ENCODE measurements around the gene MIA. TPM values are rescaled to one million over a fixed set of nuclear protein-coding genes. Genes with fewer than 3 reads are reported as not detected.

The MIA gene
- total and polyA plus RNA-seq, 3 experiments from 2014 or later = 0.89 to 1.1 TPM; not detected in 1

GRCh38 chr19:40797963-40798682, 22.8 kb downstream of the MIA start:
- Mint-ChIP-seq H3K4me1 (peaks cover 33 to 48% (median 39%) of the 10 kb centered on the region in 3 donors), H3K9me3 (no peaks in the 10 kb centered on the region), H3K27me3 (no peaks in the 10 kb centered on the region), H3K4me3 (peak overlapping the region; percentile 90 to 99 (median 97)), H3K36me3 (peaks cover 0 to 48% (median 2%) of the 10 kb centered on the region in 3 donors), H3K27ac (peak overlapping the region; percentile 98 to 100 (median 100))
- Histone ChIP-seq H3K4me1 (ENCODE audit: insufficient read depth, low read length) (peaks cover 41% of the 10 kb centered on the region), H3K36me3 (ENCODE audit: insufficient read depth, low read length) (peaks cover 8% of the 10 kb centered on the region), H3K9me3 (ENCODE audit: low read length) (no peaks in the 10 kb centered on the region), H3K27me3 (ENCODE audit: insufficient read depth, low read length, poor library complexity, severe bottlenecking) (no peaks in the 10 kb centered on the region), H3K27ac (ENCODE audit: low read depth, low read length) (peak overlapping the region; percentile 93), H3K4me3 (ENCODE audit: low read length) (peak overlapping the region; percentile 66)
- ChIA-PET CTCF (interaction anchor here (1.0 to 3.1 kb wide), 9 partner anchors 9 to 135 kb away, joined by 3 to 38 read pairs (median 9); partner anchors contain the start of genes ACTMAP, RAB4B and SNRPA), POLR2A (interaction anchor here (0.8 to 3.9 kb wide), 16 partner anchors 9 to 1362 kb away, joined by 3 to 72 read pairs (median 5); partner anchors contain the start of genes ACTMAP, BLVRB, COQ8B and ITPKC)
- DNase-seq = peak; percentile 54 to 85 (median 62)

GRCh38 chr19:40798683-40799557, 23.6 kb downstream of the MIA start, which contains the start of gene EGLN2:
Gene EGLN2, plus strand, starts transcription at chr19:40799191. Its CDS starts 1,382 bp downstream, at chr19:40800573.
- POLR2A ChIA-PET = interaction anchor here (0.6 to 3.9 kb wide), 17 partner anchors 8 to 1363 kb away, joined by 3 to 72 read pairs (median 5); partner anchors contain the start of genes ACTMAP, BLVRB, COQ8B and ITPKC
- no peaks in the 10 kb centered on the region for H3K9me3 ChIP-seq (ENCODE audit: low read length)
- peak; percentile 100 for DNase-seq
- H3K27me3 Mint-ChIP-seq = no peaks in the 10 kb centered on the region
- H3K36me3 Mint-ChIP-seq = peaks cover 0 to 54% (median 2%) of the 10 kb centered on the region in 3 donors
- H3K4me3 Mint-ChIP-seq = peak within 1 kb of the TSS; percentile 94 to 99 (median 98)
- no peaks in the 10 kb centered on the region for H3K9me3 Mint-ChIP-seq
- H3K4me1 ChIP-seq (ENCODE audit: insufficient read depth, low read length) = peaks cover 49% of the 10 kb centered on the region
- H3K27ac Mint-ChIP-seq = peak within 1 kb of the TSS; percentile 98 to 100 (median 100)
- CTCF ChIA-PET = interaction anchor here (1.0 to 3.1 kb wide), 9 partner anchors 9 to 136 kb away, joined by 3 to 38 read pairs (median 9); partner anchors contain the start of genes ACTMAP, RAB4B and SNRPA
- H3K4me1 Mint-ChIP-seq = peaks cover 41 to 56% (median 47%) of the 10 kb centered on the region in 3 donors
- peak within 1 kb of the TSS; percentile 93 for H3K27ac ChIP-seq (ENCODE audit: low read depth, low read length)
- peak within 1 kb of the TSS; percentile 66 for H3K4me3 ChIP-seq (ENCODE audit: low read length)
- peaks cover 8% of the 10 kb centered on the region for H3K36me3 ChIP-seq (ENCODE audit: insufficient read depth, low read length)
- H3K27me3 ChIP-seq (ENCODE audit: insufficient read depth, low read length, poor library complexity, severe bottlenecking) = no peaks in the 10 kb centered on the region

DNA sequence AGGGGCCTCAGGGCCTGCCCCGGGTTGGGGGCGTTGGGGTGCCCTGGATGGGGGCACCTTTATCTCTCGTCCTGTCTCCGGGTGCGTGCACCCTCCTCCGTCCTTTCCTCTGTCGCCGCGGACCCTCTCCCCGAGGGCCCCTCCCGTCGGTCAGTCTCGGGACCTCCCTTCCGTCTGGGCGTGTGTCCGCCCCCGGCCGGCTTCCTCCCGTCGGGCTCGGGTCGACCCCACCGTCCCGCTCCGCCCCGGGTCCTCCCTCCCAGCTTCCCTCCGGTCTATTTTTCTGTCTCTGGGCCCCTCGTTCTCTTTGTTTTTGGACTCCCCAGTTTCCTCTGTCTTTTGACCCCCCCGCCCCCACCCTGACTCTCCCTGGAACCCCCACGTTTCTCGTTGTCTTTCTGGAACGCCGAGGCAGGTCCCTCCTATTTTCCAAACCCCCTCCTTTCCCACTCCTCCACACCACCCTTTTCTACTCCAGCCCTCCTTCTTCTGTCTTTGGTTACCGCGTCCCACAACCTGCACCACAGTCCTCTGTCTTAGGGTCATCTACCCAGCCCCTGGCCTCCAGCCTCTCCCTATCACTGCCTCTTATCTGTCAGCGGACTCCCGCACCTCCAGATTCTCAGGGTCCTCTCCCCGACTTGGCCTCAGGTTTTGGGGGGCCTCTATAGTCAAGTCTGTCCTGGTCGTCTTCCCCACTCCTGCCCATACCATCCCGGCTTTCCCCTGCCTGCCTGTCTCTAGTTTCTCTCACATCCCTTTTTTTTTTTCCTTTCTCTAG, 24.4 kb downstream of the MIA start:
- POLR2A ChIA-PET = interaction anchor here (0.6 to 3.9 kb wide), 9 partner anchors 7 to 471 kb away, joined by 3 to 72 read pairs (median 6); partner anchors contain the start of genes ACTMAP, COQ8B, ITPKC and RAB4B
- H3K4me3 ChIP-seq (ENCODE audit: low read length) = peak overlapping the region; percentile 66
- H3K27ac ChIP-seq (ENCODE audit: low read depth, low read length) = peak overlapping the region; percentile 81
- H3K4me3 Mint-ChIP-seq = peak overlapping the region; percentile 91 to 98 (median 95)
- peaks cover 8% of the 10 kb centered on the region for H3K36me3 ChIP-seq (ENCODE audit: insufficient read depth, low read length)
- no peaks in the 10 kb centered on the region for H3K27me3 ChIP-seq (ENCODE audit: insufficient read depth, low read length, poor library complexity, severe bottlenecking)
- H3K27ac Mint-ChIP-seq = peak overlapping the region; percentile 85 to 100 (median 95)
- CTCF ChIA-PET = interaction anchor here (1.9 to 2.5 kb wide), 2 partner anchors 19 to 22 kb away, joined by 9 to 38 read pairs; partner anchors contain the start of gene RAB4B
- H3K9me3 Mint-ChIP-seq = no peaks in the 10 kb centered on the region
- peaks cover 57% of the 10 kb centered on the region for H3K4me1 ChIP-seq (ENCODE audit: insufficient read depth, low read length)
- peaks cover 0 to 55% (median 2%) of the 10 kb centered on the region in 3 donors for H3K36me3 Mint-ChIP-seq
- H3K27me3 Mint-ChIP-seq = no peaks in the 10 kb centered on the region
- H3K4me1 Mint-ChIP-seq = peaks cover 49 to 65% (median 55%) of the 10 kb centered on the region in 3 donors
- DNase-seq = peak in 3 of 5 donors; percentile 20 to 59 (median 27)
- no peaks in the 10 kb centered on the region for H3K9me3 ChIP-seq (ENCODE audit: low read length)

DNA sequence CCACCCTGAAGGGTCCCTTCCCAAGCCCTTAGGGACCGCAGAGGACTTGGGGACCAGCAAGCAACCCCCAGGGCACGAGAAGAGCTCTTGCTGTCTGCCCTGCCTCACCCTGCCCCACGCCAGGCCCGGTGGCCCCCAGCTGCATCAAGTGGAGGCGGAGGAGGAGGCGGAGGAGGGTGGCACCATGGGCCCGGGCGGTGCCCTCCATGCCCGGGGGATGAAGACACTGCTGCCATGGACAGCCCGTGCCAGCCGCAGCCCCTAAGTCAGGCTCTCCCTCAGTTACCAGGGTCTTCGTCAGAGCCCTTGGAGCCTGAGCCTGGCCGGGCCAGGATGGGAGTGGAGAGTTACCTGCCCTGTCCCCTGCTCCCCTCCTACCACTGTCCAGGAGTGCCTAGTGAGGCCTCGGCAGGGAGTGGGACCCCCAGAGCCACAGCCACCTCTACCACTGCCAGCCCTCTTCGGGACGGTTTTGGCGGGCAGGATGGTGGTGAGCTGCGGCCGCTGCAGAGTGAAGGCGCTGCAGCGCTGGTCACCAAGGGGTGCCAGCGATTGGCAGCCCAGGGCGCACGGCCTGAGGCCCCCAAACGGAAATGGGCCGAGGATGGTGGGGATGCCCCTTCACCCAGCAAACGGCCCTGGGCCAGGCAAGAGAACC, 25.1 kb downstream of the MIA start:
- CTCF ChIA-PET = no interaction called here
- H3K36me3 Mint-ChIP-seq = peaks cover 0 to 57% (median 3%) of the 10 kb centered on the region in 3 donors
- peaks cover 8% of the 10 kb centered on the region for H3K36me3 ChIP-seq (ENCODE audit: insufficient read depth, low read length)

GRCh38 chr19:40800997-40801377, 25.7 kb downstream of the MIA start:
- H3K4me3 Mint-ChIP-seq = peak overlapping the region; percentile 91 to 98 (median 95)
- DNase-seq = peak in 1 of 5 donors; percentile 17
- Histone ChIP-seq H3K9me3 (ENCODE audit: low read length) (no peaks in the 10 kb centered on the region), H3K27ac (ENCODE audit: low read depth, low read length) (peak overlapping the region; percentile 77), H3K36me3 (ENCODE audit: insufficient read depth, low read length) (peaks cover 8% of the 10 kb centered on the region), H3K27me3 (ENCODE audit: insufficient read depth, low read length, poor library complexity, severe bottlenecking) (no peaks in the 10 kb centered on the region), H3K4me3 (ENCODE audit: low read length) (peak overlapping the region; percentile 66), H3K4me1 (ENCODE audit: insufficient read depth, low read length) (peaks cover 69% of the 10 kb centered on the region)
- peak overlapping the region; percentile 9 to 100 (median 78) for H3K27ac Mint-ChIP-seq
- H3K27me3 Mint-ChIP-seq = no peaks in the 10 kb centered on the region
- POLR2A ChIA-PET = interaction anchor here (0.6 to 3.9 kb wide), 3 partner anchors 23 to 82 kb away, joined by 4 to 72 read pairs (median 5); partner anchors contain the start of gene RAB4B
- H3K4me1 Mint-ChIP-seq = peaks cover 61 to 77% (median 67%) of the 10 kb centered on the region in 3 donors
- no peaks in the 10 kb centered on the region for H3K9me3 Mint-ChIP-seq
- peaks cover 0 to 60% (median 3%) of the 10 kb centered on the region in 3 donors for H3K36me3 Mint-ChIP-seq
- CTCF ChIA-PET = no interaction called here

More for the DNA sequence above, 25.1 kb downstream of the MIA start:
- Histone ChIP-seq H3K27me3 (ENCODE audit: insufficient read depth, low read length, poor library complexity, severe bottlenecking) (no peaks in the 10 kb centered on the region), H3K9me3 (ENCODE audit: low read length) (no peaks in the 10 kb centered on the region), H3K4me3 (ENCODE audit: low read length) (peak overlapping the region; percentile 66), H3K27ac (ENCODE audit: low read depth, low read length) (peak overlapping the region; percentile 81), H3K4me1 (ENCODE audit: insufficient read depth, low read length) (peaks cover 64% of the 10 kb centered on the region)
- no peaks in the 10 kb centered on the region for H3K27me3 Mint-ChIP-seq
- H3K4me3 Mint-ChIP-seq = peak overlapping the region; percentile 91 to 98 (median 95)
- POLR2A ChIA-PET = interaction anchor here (3.9 kb wide), 1 partner anchor 23 kb away, joined by 72 read pairs; the partner anchor contains the start of gene RAB4B
- peak overlapping the region; percentile 85 to 100 (median 95) for H3K27ac Mint-ChIP-seq
- peaks cover 56 to 72% (median 62%) of the 10 kb centered on the region in 3 donors for H3K4me1 Mint-ChIP-seq
- H3K9me3 Mint-ChIP-seq = no peaks in the 10 kb centered on the region
- DNase-seq = peak in 1 of 5 donors; percentile 22

DNA sequence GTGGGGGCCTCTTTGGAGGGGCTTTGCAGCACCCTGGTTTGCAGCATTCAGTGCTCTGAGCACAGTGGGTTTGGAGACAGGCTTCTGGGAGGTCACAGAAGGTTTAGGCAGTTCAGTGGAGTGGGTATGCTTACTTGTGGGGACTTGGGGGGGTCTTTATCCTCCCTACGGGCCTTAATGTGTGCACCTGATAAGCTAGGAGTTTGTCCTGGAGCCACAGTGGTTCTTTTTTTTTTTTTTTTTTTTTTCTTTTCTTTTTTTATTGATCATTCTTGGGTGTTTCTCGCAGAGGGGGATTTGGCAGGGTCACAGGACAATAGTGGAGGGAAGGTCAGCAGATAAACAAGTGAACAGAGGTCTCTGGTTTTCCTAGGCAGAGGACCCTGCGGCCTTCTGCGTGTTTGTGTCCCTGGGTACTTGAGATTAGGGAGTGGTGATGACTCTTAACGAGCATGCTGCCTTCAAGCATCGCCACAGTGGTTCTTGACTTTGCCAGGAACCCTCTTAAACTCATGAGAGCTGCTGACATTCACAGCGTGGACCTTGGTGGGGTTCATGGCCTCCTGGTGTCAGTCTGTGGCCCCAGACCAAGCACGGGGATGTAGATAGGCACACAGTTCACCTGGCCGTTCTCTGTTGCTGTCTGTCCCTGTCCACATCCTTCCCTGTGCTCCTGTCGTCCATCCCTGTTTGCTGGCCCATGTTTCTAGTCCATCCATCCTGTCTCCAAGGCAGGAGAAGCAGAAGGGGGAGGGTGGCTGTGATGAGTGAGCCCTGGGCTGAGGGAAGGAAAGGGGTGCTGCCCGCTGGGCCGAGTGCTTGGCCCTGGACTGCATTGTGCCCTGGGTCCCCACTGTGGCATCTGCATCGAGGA, 26.3 kb downstream of the MIA start:
- Mint-ChIP-seq H3K4me1 (peaks cover 67 to 84% (median 74%) of the 10 kb centered on the region in 3 donors), H3K4me3 (peak overlapping the region; percentile 68 to 98 (median 80)), H3K27ac (peak overlapping the region; percentile 86 to 100 (median 98)), H3K36me3 (peaks cover 1 to 62% (median 4%) of the 10 kb centered on the region in 3 donors), H3K27me3 (no peaks in the 10 kb centered on the region), H3K9me3 (no peaks in the 10 kb centered on the region)
- Histone ChIP-seq H3K27ac (ENCODE audit: low read depth, low read length) (peak overlapping the region; percentile 77), H3K9me3 (ENCODE audit: low read length) (no peaks in the 10 kb centered on the region), H3K4me1 (ENCODE audit: insufficient read depth, low read length) (peaks cover 76% of the 10 kb centered on the region), H3K4me3 (ENCODE audit: low read length) (peak overlapping the region; percentile 59), H3K27me3 (ENCODE audit: insufficient read depth, low read length, poor library complexity, severe bottlenecking) (no peaks in the 10 kb centered on the region), H3K36me3 (ENCODE audit: insufficient read depth, low read length) (peaks cover 8% of the 10 kb centered on the region)
- CTCF ChIA-PET = interaction anchor here (2.3 kb wide), 1 partner anchor 24 kb away, joined by 9 read pairs; the partner anchor contains the start of gene RAB4B
- POLR2A ChIA-PET = interaction anchor here (0.6 to 2.2 kb wide), 3 partner anchors 24 to 83 kb away, joined by 4 to 9 read pairs (median 5); partner anchors contain the start of gene RAB4B
- peak in 1 of 5 donors; percentile 15 for DNase-seq
